Suprapubic skin (tissue), 4 donors: ENCODE measurements around the gene AFF4. TPM values are rescaled to one million over a fixed set of nuclear protein-coding genes. Genes with fewer than 3 reads are reported as not detected.
A peak's percentile ranks its signal among the peaks of the same experiment; 100 is the strongest.
"Not testable (repeated sequence)": the region's sequence is repeated elsewhere in the genome, so short reads cannot be mapped to it uniquely, and the experiment has no call there.

Source experiments
- DNase-seq, 2 donors: peaks; one replicate each; pipeline ENCODE4 v3.0.0-alpha.2; 2019; ENCODE audit warnings: low spot score in 2 of 2
- H3K27ac ChIP-seq: fragments of 200-600 bp; sonication (generic); one replicate; pipeline ENCODE4 v1.5.1; 2019
- H3K27me3 ChIP-seq: fragments of 200-600 bp; sonication (generic); one replicate; pipeline ENCODE4 v1.5.1; 2019
- H3K36me3 ChIP-seq: fragments of 200-600 bp; sonication (generic); one replicate; pipeline ENCODE4 v1.5.1; 2019
- H3K4me1 ChIP-seq: fragments of 200-600 bp; sonication (generic); one replicate; pipeline ENCODE4 v1.5.1; 2019
- H3K4me3 ChIP-seq: fragments of 200-600 bp; sonication (generic); one replicate; pipeline ENCODE4 v1.5.1; 2019; ENCODE audit warnings: mild to moderate bottlenecking
- H3K9me3 ChIP-seq: fragments of 200-600 bp; sonication (generic); one replicate; pipeline ENCODE4 v1.5.1; 2019
- CTCF ChIP-seq, 2 donors: fragments of 200-600 bp in 1 of 2; fragments of 450-650 bp in 1 of 2; sonication (generic) in 1 of 2; IDR thresholded peaks; one replicate each; pipeline ENCODE4 v1.5.1; 2016 to 2019; ENCODE audit warnings: antibody characterized with exemption in 2 of 2, mild to moderate bottlenecking in 1 of 2, moderate library complexity in 1 of 2
- EP300 ChIP-seq: sonication (generic); formaldehyde crosslinking; IDR thresholded peaks from one replicate; pipeline ENCODE4 v1.6.1; 2017; ENCODE audit warnings: antibody characterized with exemption
- POLR2A ChIP-seq, 2 donors: fragments of 450-650 bp; IDR thresholded peaks; one replicate each; pipeline ENCODE4 v1.6.1; 2017; ENCODE audit warnings: antibody characterized with exemption in 2 of 2, mild to moderate bottlenecking in 2 of 2, moderate library complexity in 2 of 2
- POLR2AphosphoS5 ChIP-seq, 3 donors: sonication (generic); formaldehyde crosslinking; IDR thresholded peaks; one replicate each; pipeline ENCODE4 v1.6.1; 2017; ENCODE audit warnings: antibody characterized with exemption in 3 of 3
- WGBS: methylation state at CpG from one replicate; pipeline ENCODE4 v1.1.5; 2018; 5-methylcytosine and 5-hydroxymethylcytosine counted together
- total RNA-seq, 4 donors: library from RNA; depleted of rRNA; stranded (reverse); fragments of >200 nt; gene quantifications; one replicate each; pipeline ENCODE4 v1.1.0, GENCODE V29; 2016

The AFF4 gene
- total RNA-seq, 4 donors from 2014 or later, result 55.8 to 107 (median 71.7) TPM

- Histone ChIP-seq H3K4me3 (no peak overlapping the region), H3K9me3 (no peaks in the 10 kb centered on the region), H3K27ac (no peak overlapping the region), H3K27me3 (no peaks in the 10 kb centered on the region), H3K36me3 (no peaks in the 10 kb centered on the region), H3K4me1 (no peaks in the 10 kb centered on the region)
- TF ChIP-seq EP300, result no peak
- no peak for TF ChIP-seq POLR2AphosphoS5 (IDR thresholded peaks at IDR 0.05)
- TF ChIP-seq CTCF (IDR thresholded peaks at IDR 0.05), result no peak
- no peak for TF ChIP-seq POLR2A (IDR thresholded peaks at IDR 0.05)
- no peak for DNase-seq
- WGBS, result 89% methylated on average over 3 of the region's 3 CpGs
Measured at GRCh38 chr5:132976852-132977251, 13.4 kb upstream of the AFF4 start.

- DNase-seq, H3K36me3 ChIP-seq, H3K9me3 ChIP-seq, H3K27ac ChIP-seq, H3K27me3 ChIP-seq, H3K4me3 ChIP-seq, H3K4me1 ChIP-seq: not testable (repeated sequence)
- 91% methylated on average over 7 of the region's 7 CpGs for WGBS
Measured at GRCh38 chr5:132972436-132972828, 9.0 kb upstream of the AFF4 start.

GRCh38 chr5:132971483-132972435 is 8.3 kb upstream of the AFF4 start:
- Histone ChIP-seq H3K27ac (no peak overlapping the region), H3K27me3 (no peaks in the 10 kb centered on the region), H3K36me3 (no peaks in the 10 kb centered on the region), H3K4me1 (no peaks in the 10 kb centered on the region), H3K4me3 (no peak overlapping the region), H3K9me3 (no peaks in the 10 kb centered on the region)
- TF ChIP-seq CTCF (IDR thresholded peaks at IDR 0.05), result no peak
- no peak for TF ChIP-seq EP300
- no peak for TF ChIP-seq POLR2AphosphoS5 (IDR thresholded peaks at IDR 0.05)
- no peak for TF ChIP-seq POLR2A (IDR thresholded peaks at IDR 0.05)
- WGBS, result 84% methylated on average over 16 of the region's 16 CpGs
- no peak for DNase-seq

DNA sequence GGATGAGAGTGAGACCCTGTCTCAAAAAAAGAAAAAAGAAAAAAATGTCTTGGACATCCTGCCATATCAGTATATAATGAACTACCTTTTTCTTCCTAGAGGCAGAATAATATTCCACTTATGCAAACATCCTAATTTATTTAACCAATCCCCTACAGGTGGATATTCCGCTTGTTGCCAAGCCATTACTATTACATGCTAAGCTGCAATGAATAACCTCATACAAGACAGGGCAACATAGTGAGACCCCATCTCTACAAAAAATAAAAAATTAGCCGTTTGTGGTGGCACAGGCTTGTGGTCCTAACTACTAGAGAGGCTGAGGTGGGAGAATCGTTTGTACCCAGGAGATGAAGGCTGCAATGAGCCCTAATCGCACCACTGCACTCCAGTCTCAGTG is 1.7 kb upstream of the AFF4 start:
- H3K4me1 ChIP-seq, result peaks cover 25% of the 10 kb centered on the region
- no peak for DNase-seq
- H3K36me3 ChIP-seq, result no peaks in the 10 kb centered on the region
- no peak overlapping the region for H3K4me3 ChIP-seq
- H3K27me3 ChIP-seq, result no peaks in the 10 kb centered on the region
- no peaks in the 10 kb centered on the region for H3K9me3 ChIP-seq
- WGBS, result 95% methylated on average over 4 of the region's 4 CpGs
- TF ChIP-seq POLR2AphosphoS5 (IDR thresholded peaks at IDR 0.05), result no peak
- no peak for TF ChIP-seq CTCF (IDR thresholded peaks at IDR 0.05)
- no peak for TF ChIP-seq POLR2A (IDR thresholded peaks at IDR 0.05)
- TF ChIP-seq EP300, result no peak
- no peak overlapping the region for H3K27ac ChIP-seq

DNA sequence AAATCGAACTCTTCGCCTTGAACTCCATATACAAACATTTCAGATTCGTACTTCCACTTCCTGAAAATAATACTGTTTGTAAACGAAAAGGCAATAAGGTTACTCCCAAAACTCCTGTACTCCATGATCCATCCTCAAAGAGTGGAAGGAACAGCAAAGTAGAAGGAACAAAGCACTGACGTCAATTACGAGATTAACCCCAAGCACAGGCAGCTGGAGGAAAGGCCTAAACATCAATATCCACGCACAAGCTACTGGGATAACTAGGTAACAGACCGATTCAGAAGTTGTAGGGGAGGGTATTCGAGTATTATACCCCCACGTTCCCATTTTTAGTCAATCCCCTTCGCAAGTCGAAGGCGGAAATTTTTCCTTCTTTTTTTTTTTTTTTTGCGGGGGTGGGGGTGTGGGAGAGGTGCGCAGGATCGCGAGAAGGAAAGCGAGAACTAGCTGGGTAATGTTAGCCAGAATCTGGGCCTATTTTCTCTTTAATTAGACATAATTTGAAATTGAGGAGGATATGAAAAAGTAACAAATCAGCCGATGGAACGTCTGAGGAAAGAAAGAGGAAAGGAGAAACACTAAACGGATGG is 909 bp downstream of the AFF4 start:
- Histone ChIP-seq H3K36me3 (peaks cover under 1% of the 10 kb centered on the region), H3K27ac (peak overlapping the region; percentile 100), H3K27me3 (no peaks in the 10 kb centered on the region), H3K4me1 (peaks cover 32% of the 10 kb centered on the region), H3K9me3 (no peaks in the 10 kb centered on the region), H3K4me3 (peak overlapping the region; percentile 92)
- DNase-seq, result no peak
- TF ChIP-seq POLR2A (IDR thresholded peaks at IDR 0.05) (no peak), POLR2AphosphoS5 (IDR thresholded peaks at IDR 0.05) (peak in 1 of 3 donors; percentile 30)
- WGBS, result under 1% methylated on average over 21 of the region's 21 CpGs

- Histone ChIP-seq H3K4me1 (peaks cover 35% of the 10 kb centered on the region), H3K9me3 (no peaks in the 10 kb centered on the region), H3K36me3 (peaks cover 5% of the 10 kb centered on the region), H3K27ac (peak overlapping the region; percentile 100), H3K27me3 (no peaks in the 10 kb centered on the region), H3K4me3 (peak overlapping the region; percentile 92)
- TF ChIP-seq POLR2A (IDR thresholded peaks at IDR 0.05), result no peak
- no peak for TF ChIP-seq POLR2AphosphoS5 (IDR thresholded peaks at IDR 0.05)
- TF ChIP-seq EP300, result no peak
- TF ChIP-seq CTCF (IDR thresholded peaks at IDR 0.05), result no peak
- WGBS, result 5% methylated on average over 5 of the region's 5 CpGs
- no peak for DNase-seq
Measured at GRCh38 chr5:132961887-132962286, 1.5 kb downstream of the AFF4 start.

- DNase-seq, H3K27me3 ChIP-seq, H3K9me3 ChIP-seq, H3K36me3 ChIP-seq: not testable (repeated sequence)
- Histone ChIP-seq H3K4me3 (peak overlapping the region; percentile 92), H3K4me1 (peaks cover 35% of the 10 kb centered on the region), H3K27ac (peak overlapping the region; percentile 100)
- WGBS, result 89% methylated on average over 11 of the region's 11 CpGs
Measured at GRCh38 chr5:132961123-132961815, 2.2 kb downstream of the AFF4 start.

DNA sequence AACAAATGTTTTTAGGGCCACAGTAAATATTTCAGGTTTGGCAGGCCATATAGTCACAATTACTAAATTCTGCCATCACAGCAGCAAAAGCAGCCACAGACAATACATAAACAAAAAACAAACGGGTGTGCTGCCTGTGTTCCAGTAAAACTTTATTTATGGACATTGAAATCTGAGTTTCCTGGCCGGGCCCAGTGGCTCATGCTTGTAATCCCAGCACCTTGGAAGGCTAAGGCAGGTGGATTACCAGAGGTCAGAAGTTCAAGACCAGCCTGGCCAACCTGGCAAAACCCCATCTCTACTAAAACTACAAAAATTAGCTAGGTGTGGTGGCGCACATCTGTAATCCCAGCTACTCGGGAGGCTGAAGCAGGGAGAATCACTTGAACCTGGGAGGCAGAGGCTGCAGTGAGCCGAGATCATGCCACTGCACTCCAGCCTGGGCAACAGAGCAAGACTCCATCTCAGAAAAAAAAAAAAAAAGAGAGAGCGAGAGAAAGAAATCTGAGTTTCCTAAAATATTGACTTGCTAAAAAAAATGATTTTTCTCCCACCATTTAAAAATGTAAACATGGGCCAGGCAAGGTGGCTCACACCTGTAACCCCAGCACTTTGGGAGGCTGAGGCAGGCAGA is 7.2 kb downstream of the AFF4 start:
- H3K27ac ChIP-seq, result not testable (repeated sequence)
- WGBS, result 93% methylated on average over 6 of the region's 6 CpGs

More for the DNA sequence above, 7.2 kb downstream of the AFF4 start:
- H3K36me3 ChIP-seq, result peaks cover 16% of the 10 kb centered on the region
- DNase-seq, H3K4me3 ChIP-seq, H3K27me3 ChIP-seq, H3K9me3 ChIP-seq: not testable (repeated sequence)
- peaks cover 49% of the 10 kb centered on the region for H3K4me1 ChIP-seq
